GM21423 (cell line): ENCODE measurements around the gene SLX9.
"Not testable (repeated sequence)": the region's sequence is repeated elsewhere in the genome, so short reads cannot be mapped to it uniquely, and the experiment has no call there.

Source experiments
- ATAC-seq: cut with Tn5 transposase; IDR thresholded peaks from one replicate; pipeline ENCODE4 v1.9.1; 2021; ENCODE audit warnings: mild to moderate bottlenecking, moderate library complexity; ENCODE audit not compliant: unreplicated experiment

SLX9 gene

DNA sequence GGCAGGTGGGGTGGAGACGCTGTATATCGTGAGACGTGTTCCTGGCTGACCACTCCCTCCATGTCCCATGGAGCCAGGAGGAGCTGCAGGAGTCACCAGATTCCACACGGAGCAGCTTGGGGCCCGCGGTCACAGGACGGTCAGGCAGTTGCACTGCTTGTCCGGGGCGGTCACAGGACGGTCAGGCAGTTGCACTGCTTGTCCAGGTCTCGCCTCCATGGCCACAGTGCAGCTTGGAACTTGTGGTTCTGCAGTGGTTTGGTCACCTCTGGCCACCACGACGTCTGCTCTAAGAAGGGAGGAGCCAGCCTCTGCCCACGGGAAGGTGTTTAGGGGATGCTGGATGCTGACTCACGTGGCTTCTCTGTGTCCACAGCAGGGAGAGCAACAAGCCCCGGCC lies 33.0 kb downstream of the SLX9 start:
- ATAC-seq, result no peak

DNA sequence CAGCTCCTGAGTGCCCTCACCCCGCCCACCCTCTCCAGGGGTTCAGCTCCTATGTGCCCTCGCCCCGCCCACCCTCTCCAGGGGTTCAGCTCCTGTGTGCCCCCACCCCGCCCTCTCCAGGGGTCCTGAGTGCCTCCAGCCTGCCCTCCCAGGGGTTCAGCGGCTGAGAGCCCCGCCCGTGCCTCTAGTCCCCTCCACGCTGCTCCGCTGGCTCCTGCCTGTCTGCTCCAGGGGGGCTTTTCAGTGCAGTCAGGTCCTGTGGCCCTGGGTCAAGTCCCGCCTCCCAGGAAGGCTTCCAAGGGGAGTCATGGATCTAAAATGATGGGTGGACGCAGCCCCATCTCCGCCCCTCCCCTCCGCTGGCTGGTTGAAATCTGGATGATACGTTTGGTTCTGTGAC lies 33.8 kb downstream of the SLX9 start:
- ATAC-seq, result no peak

DNA sequence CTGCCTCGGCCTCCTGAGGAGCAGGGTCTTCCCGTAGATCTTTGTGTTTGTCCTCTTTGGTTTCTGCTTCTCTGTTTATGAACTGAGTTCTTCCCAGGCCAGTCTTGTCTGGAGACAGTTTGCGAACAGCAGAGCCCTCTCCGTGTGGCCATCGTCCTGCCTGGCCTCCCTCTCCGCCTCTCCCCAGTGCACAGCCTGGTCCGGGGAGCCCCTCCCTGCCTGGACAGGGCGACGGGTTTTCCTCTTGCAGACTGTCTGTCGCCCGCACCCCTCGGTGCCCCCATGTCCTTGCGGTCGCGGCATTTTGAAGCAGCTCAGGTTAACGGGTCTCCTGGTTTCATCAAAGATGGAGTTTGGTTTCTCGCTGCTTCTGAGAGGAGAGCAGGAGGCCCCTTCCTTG lies 34.8 kb downstream of the SLX9 start:
- ATAC-seq, result no peak

DNA sequence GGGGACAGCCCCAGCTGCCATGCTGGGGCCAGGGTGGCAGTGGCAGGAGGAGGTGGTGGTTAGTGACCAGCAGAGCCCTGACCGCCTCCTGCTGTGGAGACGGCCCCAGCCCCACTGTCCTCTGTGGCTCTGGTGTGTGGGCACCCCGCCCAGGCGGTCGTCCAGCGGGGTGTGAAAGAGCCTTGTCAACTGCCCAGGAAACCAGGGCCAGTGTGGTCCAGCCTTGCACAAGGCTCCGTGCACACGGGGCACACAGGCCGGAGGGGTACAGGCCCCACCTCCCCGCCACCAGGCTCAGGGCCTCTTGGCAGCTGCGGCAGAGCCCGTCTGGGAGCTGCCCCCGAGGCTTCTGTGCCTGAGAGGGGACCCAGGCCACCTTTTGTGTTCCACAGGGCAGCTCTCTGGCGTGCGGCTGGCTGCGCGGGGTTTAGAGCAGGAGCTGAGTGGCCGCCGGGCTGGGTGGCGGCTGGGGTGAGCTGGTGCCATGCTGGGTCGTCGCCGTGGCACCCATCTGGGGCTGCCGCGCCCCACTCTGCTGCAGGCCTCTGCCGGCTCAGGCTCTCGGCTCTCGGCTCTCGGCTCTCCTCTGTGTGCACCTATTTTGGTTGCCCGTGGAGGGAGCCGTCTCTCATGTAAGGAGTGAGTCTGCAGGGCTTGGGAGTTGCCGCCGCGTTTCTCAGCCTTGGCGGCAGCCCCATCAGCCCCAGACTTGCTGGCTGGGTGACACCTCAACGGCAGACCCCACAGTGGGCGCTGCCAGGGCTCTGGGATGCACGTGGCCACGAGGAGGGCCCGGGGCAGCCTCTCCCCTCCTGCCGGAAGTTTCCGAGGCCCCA lies 36.1 kb downstream of the SLX9 start:
- no peak for ATAC-seq

DNA sequence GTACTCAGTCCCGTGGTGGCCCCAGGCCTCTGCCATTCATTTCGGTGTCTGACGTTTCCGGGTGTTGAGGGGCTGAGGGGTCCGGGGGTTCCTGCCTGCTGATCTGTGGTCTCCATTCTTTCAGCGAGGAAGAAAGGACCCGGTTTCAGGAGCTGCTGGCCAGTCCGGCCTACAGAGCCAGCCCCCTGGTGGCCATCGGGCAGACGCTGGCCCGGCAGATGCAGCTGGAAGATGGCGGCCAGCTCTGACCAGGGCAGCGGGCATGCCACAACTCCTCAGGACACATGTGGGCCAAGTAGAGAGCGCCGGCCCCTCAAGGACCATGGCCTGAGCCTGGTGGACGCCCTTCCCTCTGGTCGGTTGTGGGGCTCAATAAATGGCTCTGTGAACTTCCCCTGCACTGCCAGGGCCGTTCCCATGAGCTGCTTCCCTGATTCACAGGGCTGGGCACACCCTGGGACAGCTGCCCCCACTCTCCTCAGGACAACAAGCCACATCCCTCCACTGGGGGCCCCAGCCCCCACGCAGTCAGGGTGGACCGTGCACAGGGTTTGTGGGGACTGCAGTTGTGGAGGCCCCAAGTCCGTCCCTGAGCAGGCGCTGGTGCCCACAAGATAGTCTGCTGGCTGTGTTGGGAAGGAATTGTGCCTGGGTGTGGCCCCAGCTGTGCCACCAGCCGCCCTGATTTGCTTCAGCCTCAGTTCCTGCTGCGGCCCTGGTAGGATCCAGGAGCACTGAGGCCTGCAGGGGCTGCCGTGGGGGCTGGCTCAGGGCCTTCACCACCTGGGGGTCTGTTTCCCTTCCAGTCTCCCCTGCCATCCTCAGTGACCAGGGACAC lies 36.9 kb downstream of the SLX9 start:
- not testable (repeated sequence) for ATAC-seq

DNA sequence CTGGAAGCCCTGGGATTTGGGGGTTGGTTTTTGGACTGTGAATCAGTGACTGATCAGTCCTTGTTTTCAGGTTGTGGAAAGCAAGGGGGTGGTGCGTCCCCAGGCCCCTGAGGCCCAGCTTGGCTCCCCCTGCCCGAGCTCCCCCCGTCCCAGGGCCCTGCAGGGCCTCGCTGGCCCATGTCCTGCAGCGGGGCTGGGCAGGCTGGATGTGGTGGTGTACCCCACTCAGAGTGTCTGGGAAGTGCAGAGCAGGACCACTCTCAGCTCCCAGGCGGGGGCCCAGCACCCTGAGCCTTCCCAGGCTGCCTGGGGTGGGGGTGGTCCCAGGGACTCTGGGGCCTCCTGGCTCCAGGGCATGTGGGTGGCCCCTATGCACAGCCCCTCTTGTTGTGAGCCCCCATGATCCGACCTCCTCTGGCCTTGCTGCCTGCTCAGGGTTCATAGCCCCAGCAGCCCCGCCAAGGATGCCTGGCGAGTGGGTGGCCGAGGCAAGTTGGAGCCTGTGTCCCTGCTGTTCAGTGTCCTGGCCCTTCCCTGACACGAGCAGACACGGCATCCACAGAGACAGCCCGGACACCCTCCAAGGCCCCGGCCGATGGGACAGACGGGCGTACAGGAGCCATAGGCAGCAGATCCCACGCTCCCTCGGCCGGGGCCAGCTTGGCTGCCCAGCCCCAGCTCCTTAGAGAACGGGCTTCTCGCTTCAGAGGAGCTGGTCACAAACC lies 37.9 kb downstream of the SLX9 start:
- no peak for ATAC-seq

DNA sequence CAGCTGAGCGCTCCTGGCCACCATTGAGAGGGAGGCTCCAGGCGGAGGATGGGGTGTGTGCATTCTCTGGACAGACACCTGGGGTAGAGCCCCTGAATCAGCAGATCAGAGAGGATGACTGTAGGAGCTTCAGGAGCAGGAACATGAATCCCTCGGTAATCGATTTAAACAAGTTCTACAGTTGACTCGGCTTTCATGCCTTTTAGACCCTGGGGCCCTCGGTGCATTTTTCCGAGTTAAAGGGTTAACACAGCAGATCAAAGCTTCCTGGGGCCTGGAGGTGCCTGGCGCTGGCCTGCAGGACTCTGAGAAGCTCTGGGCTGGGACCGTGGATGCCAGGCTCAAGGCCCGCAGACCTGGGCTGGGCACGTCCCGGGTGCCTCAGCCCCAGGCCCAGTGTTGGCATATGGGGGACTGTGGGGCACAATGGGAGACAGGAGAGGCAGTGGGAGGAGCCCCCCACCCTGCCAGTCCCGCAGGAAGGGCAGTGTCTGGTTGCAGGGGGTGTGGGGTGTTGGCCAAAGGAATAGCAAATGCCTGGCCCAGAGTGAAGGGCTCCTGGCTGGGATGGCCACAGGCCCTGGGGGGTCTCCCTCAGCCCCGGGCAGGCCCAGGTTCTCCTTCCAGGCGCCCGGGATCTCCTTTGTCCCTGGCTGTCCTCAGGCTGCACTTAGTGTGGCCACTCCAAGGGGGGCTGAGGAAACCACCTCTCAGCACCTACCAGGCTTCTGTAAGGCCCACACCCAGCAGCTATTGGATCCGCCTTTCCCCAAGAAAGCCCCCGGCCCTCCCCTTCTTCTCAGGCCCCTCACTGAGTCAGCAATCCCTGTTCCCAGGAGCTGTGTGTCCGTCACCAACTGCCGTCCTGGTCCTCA lies 40.1 kb downstream of the SLX9 start:
- ATAC-seq, result no peak

DNA sequence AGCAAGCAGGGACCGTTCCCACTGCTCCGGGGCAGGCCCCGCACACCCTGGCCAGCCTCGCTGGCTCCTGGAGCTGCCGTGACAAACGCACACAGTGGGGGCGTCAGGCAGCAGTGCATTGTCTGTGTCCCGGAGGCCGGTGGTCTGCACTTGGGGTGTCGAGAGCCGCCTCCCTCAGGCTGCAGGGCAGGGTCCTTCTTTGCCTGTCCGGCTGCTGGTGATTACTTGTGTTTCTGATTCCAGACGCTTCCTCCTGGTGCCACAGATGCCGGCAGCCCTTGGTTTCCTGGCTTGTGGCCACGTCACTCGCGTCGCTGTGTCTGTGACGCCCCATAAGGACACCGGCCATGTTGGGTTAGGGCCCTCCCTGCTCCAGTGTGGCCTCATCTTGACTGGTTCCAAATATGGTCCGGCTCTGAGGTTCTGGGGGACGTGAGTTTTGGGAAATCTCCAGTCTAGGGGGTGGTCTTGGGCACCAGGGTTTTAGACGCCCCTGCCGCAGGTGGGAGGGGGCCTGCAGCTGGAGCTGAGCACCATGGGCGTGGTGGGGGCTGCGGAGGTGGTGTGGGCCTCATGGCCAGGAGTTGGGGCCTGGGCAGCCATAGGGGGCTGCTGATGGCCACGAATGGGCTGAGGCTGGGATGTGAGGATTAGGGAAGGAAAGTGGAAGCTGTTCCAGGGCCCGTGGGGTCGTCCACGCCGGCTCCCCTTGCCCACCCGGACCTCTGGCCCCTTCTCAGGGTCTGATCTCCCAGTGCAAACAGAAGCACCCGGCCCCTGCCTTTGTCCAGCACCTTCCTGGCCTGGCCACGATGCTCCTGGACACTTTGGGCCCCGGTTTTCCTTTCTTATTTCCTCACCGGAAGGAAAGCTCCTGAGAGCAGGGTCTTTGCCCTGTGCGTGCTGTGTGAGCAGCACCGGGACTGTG lies 41.0 kb downstream of the SLX9 start:
- no peak for ATAC-seq

DNA sequence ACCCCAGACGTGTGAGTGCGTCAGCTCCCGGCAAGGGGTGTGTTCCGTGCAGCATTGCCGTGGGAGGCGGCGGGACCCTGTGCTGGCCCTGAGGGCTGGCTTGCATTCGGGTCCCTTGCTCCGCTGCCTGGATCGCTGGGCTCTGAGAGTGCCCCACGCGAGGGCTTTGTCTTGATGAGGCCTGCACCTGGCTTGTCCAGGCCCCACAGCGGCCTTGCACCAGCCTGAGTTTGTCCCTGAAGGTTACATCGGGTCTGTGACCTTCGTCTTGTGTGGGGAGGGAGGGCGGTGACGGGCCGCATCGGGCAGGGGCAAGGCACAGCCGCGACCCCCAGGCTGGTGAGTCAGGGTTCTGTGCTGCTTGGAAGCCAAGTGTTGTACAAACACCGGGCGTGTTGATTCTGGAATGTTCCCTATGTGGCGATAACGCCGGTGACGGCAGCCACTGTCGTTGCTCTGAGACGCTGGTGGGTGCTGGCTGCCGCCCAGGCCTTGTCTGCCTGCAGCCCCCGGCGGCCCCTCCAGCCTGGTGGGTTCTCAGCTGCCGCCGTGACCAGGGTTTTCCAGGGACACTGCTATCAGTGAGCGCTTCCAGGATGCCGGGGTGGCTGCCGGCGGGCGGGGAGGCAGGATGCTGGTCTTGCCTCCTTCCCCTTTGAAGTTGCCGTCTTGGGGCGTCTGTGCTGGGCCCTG lies 42.9 kb downstream of the SLX9 start:
- ATAC-seq, result no peak

DNA sequence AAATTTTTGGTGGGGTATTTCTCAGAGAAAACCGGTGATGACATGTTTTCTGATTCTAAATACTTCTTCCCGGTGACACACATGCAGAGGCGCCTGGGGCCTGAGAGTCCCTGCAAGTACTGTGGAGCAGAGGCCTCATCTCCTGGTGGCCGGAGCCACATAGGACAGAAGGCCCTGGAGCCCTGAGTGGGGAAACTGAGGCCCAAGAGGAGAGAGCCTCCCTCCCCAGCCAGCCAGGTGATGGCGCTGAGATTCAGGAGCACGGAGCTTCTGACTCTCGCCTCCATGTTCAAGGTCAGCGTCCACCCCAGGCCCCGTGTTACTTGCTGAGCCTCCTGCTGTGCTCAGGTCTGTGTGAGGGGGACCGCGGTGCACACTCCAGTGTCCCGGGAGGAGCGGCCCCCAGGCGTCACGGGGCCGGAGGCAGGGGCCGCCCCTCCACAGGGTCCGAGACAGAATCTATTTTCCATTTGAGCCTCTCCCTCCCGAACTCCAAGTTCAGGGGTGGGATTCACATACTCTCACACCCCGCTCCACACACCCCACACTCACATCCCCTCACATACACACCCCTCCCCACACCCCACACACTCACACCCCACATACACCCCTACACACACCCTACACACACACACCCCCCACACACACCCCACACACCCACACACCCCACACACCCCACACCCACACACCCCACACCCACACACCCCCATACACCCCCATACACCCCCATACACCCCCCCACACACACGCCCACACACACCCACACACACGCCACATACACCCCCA lies 43.8 kb downstream of the SLX9 start:
- no peak for ATAC-seq

DNA sequence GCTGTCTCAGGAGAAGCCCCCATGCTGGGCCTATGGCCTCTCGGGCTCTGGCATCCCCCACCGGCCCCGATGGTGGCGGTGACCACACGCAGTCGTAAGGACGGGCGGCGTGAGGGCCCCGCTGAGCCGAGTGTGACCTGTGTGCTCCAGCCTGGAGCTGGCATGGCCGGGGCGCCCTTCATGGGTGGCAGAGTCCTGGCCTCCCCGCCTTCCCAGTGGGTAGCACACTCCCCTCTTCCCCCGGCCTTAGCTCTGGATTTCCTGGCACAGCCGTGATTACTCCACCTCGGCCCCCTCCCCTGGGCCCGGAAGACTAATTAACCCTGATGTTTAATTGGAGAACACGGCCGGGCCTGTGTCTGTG lies 44.6 kb downstream of the SLX9 start:
- no peak for ATAC-seq

DNA sequence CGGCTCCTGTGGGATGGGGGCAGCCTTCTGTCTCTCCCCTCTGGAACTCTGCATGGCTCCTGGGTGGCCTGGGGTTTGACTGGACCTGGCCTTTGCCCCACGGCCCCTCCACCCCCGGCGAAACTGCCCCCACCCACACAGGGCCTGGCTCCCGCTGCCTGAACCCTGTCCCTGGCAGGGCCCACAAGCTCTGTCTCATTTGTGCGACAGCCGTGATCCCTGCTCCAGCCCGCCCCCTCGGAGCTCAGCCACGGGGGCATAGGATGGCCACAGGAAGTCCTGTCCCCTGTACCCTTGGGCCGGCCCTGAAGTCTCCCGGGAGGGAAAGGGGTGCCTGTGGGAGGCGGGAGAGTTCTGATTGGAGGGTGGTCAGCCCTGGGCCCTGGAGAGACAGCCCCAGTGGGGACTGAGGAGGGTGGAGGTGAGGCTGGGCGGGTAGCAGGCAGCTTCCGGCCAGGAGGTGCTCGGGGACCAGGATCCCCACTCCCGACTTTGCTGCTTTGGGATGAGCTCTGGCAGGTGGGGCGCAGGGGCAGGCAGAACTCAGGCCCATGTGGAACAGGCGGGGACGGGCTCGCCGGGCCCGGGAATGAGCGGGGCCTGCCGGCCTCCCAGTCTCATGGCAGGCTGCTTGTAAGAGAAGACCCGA lies 45.1 kb downstream of the SLX9 start:
- no peak for ATAC-seq

DNA sequence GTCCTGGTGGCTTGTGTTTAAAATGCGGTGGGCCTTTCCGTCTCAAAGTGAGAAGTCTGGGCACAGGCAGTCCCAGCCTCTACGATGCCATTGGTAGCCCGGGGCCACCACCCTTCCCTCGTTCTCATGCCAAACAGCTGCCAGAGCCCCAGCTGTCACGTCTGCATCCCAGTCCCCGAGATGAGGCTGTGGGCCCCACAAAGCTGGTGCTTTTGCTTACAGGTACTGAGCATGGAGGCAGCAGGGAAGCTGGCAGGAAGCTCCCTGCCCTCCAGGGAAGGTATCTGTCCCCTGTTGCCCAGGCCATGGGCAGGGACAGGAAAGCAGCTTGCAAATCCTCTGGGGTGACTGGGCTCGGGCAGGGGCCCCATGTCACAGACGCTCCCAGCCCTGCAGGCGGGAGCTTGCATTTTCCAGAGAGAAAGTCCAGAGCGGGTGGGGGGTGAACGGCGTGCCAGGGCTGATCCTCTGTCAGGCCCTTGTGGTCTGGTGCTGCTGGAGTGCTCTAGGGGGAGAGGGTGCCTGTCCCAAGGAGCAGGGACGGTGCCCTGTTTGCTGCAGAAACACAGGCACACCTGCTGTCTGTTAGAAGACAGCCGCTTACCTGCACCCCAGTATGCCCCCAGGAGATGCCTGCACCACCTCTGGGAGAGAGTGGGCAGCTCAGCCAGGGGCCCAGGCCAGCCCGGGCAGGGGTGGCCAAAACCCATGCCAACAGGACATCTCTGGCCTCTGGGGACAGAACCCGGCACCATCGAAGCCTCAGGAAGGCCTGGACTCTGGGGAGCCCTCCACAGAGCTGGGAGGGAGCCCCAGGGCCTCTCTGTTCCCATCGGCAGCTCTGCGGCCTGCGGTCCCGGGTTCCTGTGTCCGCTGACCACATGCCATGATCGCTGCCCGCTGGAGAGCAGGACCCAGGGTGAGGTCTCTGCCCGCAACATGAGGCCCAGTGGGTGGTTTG lies 45.9 kb downstream of the SLX9 start:
- no peak for ATAC-seq

DNA sequence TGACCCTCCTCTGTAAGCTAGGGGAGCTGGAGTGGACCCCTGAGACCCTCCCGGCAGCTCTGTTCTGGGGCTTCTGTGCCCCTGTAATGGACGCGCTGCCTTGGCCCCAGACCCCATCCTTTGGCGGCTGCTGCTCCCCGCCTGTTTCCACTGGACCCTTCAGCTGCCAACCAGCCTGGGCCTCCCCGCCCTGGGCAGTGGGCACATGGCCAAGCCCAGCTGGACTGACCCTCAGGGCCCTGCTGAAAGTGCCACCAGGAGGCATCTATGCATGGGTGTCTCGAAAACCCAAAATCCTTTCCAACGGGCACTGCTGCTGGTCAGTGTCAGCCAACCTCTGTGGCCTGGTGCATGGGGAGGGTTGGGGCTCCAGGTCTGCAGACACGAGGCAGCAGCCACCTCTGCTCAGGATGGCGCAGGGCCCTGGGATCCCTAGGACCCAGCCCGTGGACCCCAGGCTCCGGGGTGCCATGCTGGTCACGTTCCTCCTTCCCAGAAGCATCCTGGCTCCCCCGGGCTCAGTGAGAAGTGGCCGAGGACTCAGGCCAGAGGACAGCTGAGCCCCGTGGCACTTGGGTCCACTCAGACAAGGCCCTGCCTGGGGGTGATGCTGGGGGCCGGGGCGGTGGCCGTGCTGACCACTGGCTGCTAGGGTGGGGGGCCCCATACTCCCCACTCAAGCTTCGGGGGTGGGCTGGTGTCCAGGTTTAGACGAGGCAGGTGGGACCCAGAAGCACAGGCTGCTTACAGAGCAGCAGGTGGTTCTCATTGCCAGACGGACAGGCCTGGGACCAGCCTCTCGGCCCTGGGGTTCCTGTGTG lies 46.9 kb downstream of the SLX9 start:
- ATAC-seq, result no peak

DNA sequence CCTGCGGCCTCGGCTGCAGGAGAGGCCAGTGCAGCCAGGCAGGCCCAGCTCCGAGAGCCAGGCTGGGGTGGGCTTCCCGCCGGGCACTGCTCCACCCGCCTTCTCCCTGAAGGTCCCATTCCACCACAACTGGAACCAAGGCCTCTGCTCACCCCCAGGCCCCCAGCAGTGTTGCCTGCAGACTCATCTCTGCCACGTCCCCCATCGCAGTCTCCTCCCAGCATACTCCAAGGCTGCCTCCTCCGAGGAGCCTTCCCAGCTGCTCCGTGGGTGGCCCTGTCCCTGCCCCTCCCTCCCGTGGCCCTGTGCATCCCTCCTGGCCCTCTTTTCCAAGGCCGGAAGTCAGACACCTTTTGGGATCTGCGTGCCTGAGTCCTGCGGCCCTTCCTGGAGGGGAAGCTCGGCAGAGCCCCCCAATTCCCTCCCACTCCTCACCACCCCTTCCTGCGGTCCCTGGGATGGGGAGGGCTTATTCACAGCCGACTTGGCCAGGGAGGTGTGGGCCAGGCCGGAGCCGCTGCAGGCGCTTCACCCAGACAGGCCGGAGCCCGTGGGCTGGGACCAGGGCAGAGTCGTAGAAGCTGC lies 47.6 kb downstream of the SLX9 start:
- no peak for ATAC-seq
